SU-DHL-6 (cell line): ENCODE results near the gene DCTN3.

ENCODE experiments used
- H2AFZ ChIP-seq: fragments of 200-600 bp; sonication (generic); 2 replicates; pipeline ENCODE4 v1.6.1; 2014; ENCODE audit warnings: low read depth, mild to moderate bottlenecking, moderate library complexity, mixed read lengths, antibody characterized with exemption, low read length; ENCODE audit not compliant: severe bottlenecking
- H3F3A ChIP-seq: fragments of 200-600 bp; shearing (Covaris generic); 2 replicates; pipeline ENCODE4 v1.6.0; 2016; ENCODE audit warnings: antibody characterized with exemption, mild to moderate bottlenecking; ENCODE audit not compliant: insufficient read depth
- H3K27ac ChIP-seq: fragments of 200-600 bp; sonication (generic); 2 replicates; pipeline ENCODE4 v1.5.1; 2016; ENCODE audit warnings: low read depth, mild to moderate bottlenecking, low read length, moderate library complexity, mixed read lengths
- H3K27me3 ChIP-seq: fragments of 200-600 bp; sonication (generic), shearing (Covaris generic); 2 replicates; pipeline ENCODE4 v1.6.0; 2014; ENCODE audit warnings: mild to moderate bottlenecking, low read length
- H3K36me3 ChIP-seq: fragments of 200-600 bp; sonication (generic); 2 replicates; pipeline ENCODE4 v1.6.1; 2014; ENCODE audit warnings: mild to moderate bottlenecking, low read length, mixed read lengths
- H3K4me2 ChIP-seq: fragments of 300-600, 200-600 bp; shearing (Covaris generic), sonication (generic); 2 replicates; pipeline ENCODE4 v1.6.0; 2014; ENCODE audit warnings: low read length, low read depth, mild to moderate bottlenecking; ENCODE audit not compliant: poor library complexity, severe bottlenecking
- H3K4me3 ChIP-seq: fragments of 200-600 bp; sonication (generic); 2 replicates; pipeline ENCODE4 v1.5.1; 2014; ENCODE audit warnings: antibody characterized with exemption, low read length, mild to moderate bottlenecking, mixed read lengths; ENCODE audit not compliant: insufficient read depth, poor library complexity, severe bottlenecking
- H3K79me2 ChIP-seq: fragments of 200-600 bp; sonication (generic); 2 replicates; pipeline ENCODE4 v1.6.1; 2014; ENCODE audit warnings: mild to moderate bottlenecking, low read length, moderate library complexity; ENCODE audit not compliant: insufficient read depth
- H3K9ac ChIP-seq: fragments of 200-600 bp; sonication (generic); 2 replicates; pipeline ENCODE4 v1.7.0; 2014; ENCODE audit warnings: mild to moderate bottlenecking, low read length
- H3K9me2 ChIP-seq: fragments of 200-600 bp; sonication (generic); replicated peaks from 2 replicates; pipeline ENCODE4 v1.6.1; 2014; ENCODE audit warnings: low read length; ENCODE audit not compliant: insufficient read depth
- H3K9me3 ChIP-seq: fragments of 200-600 bp; sonication (generic); 2 replicates; pipeline ENCODE4 v1.6.1; 2014; ENCODE audit warnings: low read length, mixed read lengths; ENCODE audit not compliant: insufficient read depth
- H4K20me1 ChIP-seq: fragments of 200-600 bp; sonication (generic); 2 replicates; pipeline ENCODE4 v1.6.1; 2014; ENCODE audit warnings: low read depth, mild to moderate bottlenecking, antibody characterized with exemption, low read length, moderate library complexity, mixed read lengths
- CTCF ChIP-seq: fragments of 200-600 bp; sonication (generic); IDR thresholded peaks from one replicate; pipeline ENCODE4 v1.5.1; 2017; ENCODE audit warnings: antibody characterized with exemption, mild to moderate bottlenecking, low read length, moderate library complexity; ENCODE audit not compliant: insufficient read depth, poor library complexity, severe bottlenecking
- EZH2phosphoT487 ChIP-seq: fragments of 200-600 bp; sonication (generic), shearing (Covaris generic); conservative IDR thresholded peaks from 2 replicates; pipeline ENCODE4 v1.6.1; 2018; ENCODE audit warnings: mild to moderate bottlenecking, antibody characterized with exemption, low read length, moderate library complexity, mixed read lengths

The DCTN3 gene

GRCh38 chr9:34568133-34568532 is 52.2 kb downstream of the DCTN3 start:
- Histone ChIP-seq H3K9ac (no peak overlapping the region), H3K9me2 (no peaks in the 10 kb centered on the region), H2AFZ (no peak overlapping the region), H3K79me2 (no peaks in the 10 kb centered on the region), H3K36me3 (no peaks in the 10 kb centered on the region), H3K4me2 (no peak overlapping the region), H3F3A (no peaks in the 10 kb centered on the region), H3K27me3 (no peaks in the 10 kb centered on the region), H3K27ac (no peak overlapping the region), H4K20me1 (no peaks in the 10 kb centered on the region), H3K4me3 (no peak overlapping the region), H3K9me3 (no peaks in the 10 kb centered on the region)
- TF ChIP-seq EZH2phosphoT487, result no peak
- TF ChIP-seq CTCF, result no peak

GRCh38 chr9:34566972-34567371 is 53.3 kb downstream of the DCTN3 start:
- Histone ChIP-seq H3K4me2 (no peak overlapping the region), H3K9me2 (no peaks in the 10 kb centered on the region), H3K4me3 (no peak overlapping the region), H2AFZ (no peak overlapping the region), H3F3A (no peaks in the 10 kb centered on the region), H4K20me1 (no peaks in the 10 kb centered on the region), H3K9me3 (no peaks in the 10 kb centered on the region), H3K36me3 (no peaks in the 10 kb centered on the region), H3K27me3 (no peaks in the 10 kb centered on the region), H3K79me2 (no peaks in the 10 kb centered on the region), H3K27ac (no peak overlapping the region), H3K9ac (no peak overlapping the region)
- no peak for TF ChIP-seq EZH2phosphoT487
- no peak for TF ChIP-seq CTCF

GRCh38 chr9:34566322-34566721 is 54.0 kb downstream of the DCTN3 start:
- H3K27me3 ChIP-seq, result no peaks in the 10 kb centered on the region
- H4K20me1 ChIP-seq, result no peaks in the 10 kb centered on the region
- no peak overlapping the region for H3K27ac ChIP-seq
- TF ChIP-seq CTCF (no peak), EZH2phosphoT487 (no peak)
- H3K9me3 ChIP-seq, result no peaks in the 10 kb centered on the region
- no peaks in the 10 kb centered on the region for H3F3A ChIP-seq
- no peaks in the 10 kb centered on the region for H3K79me2 ChIP-seq
- no peaks in the 10 kb centered on the region for H3K36me3 ChIP-seq
- no peak overlapping the region for H3K9ac ChIP-seq
- no peak overlapping the region for H3K4me3 ChIP-seq
- H3K4me2 ChIP-seq, result no peak overlapping the region
- no peak overlapping the region for H2AFZ ChIP-seq
- no peaks in the 10 kb centered on the region for H3K9me2 ChIP-seq

- H3K9me2 ChIP-seq, result no peaks in the 10 kb centered on the region
- no peaks in the 10 kb centered on the region for H3K36me3 ChIP-seq
- TF ChIP-seq EZH2phosphoT487 (no peak), CTCF (no peak)
- no peaks in the 10 kb centered on the region for H3F3A ChIP-seq
- no peak overlapping the region for H3K4me3 ChIP-seq
- H3K27me3 ChIP-seq, result no peaks in the 10 kb centered on the region
- H4K20me1 ChIP-seq, result no peaks in the 10 kb centered on the region
- H3K4me2 ChIP-seq, result no peak overlapping the region
- H3K9me3 ChIP-seq, result no peaks in the 10 kb centered on the region
- H3K79me2 ChIP-seq, result no peaks in the 10 kb centered on the region
- no peak overlapping the region for H3K9ac ChIP-seq
- no peak overlapping the region for H3K27ac ChIP-seq
- no peak overlapping the region for H2AFZ ChIP-seq
These were observed 54.4 kb downstream of the DCTN3 start for GRCh38 chr9:34565856-34566255.
